Right hindlimb (tissue), 1 donor: ENCODE results near the gene ZNF385D.
"Not testable (repeated sequence)": the region's sequence is repeated elsewhere in the genome, so short reads cannot be mapped to it uniquely, and the experiment has no call there.

Source experiments
- DNase-seq: peaks from one replicate; pipeline ENCODE4 v3.0.0-alpha.2; 2018

ZNF385D gene

GRCh38 chr3:21434310-21434709, 316.7 kb downstream of the ZNF385D start:
- DNase-seq, result no peak

- no peak for DNase-seq
Measured at GRCh38 chr3:21433751-21434150, 317.3 kb downstream of the ZNF385D start.

- no peak for DNase-seq
Measured at GRCh38 chr3:21426920-21427319, 324.1 kb downstream of the ZNF385D start.

GRCh38 chr3:21425715-21426114, 325.3 kb downstream of the ZNF385D start:
- DNase-seq, result no peak

DNA sequence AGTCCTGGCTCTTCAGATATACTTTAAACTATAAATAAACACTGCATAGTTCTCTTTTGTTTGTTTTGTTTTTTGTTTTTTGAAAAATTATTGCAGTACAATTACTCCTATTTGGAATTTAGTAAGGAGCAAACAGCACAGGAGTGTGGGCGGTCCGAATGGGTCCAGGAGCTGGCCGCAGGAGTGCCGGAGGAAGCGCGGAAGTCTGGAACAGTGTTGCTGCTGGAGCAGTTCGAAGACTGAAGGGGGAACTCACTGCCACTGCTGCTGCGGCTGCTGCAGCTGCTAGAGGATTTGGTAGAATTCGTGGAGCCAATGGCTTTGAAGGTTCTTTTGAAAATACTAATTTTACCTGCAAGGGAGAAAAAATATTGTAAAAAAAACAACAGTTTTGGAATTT, 329.9 kb downstream of the ZNF385D start:
- DNase-seq, result no peak

DNA sequence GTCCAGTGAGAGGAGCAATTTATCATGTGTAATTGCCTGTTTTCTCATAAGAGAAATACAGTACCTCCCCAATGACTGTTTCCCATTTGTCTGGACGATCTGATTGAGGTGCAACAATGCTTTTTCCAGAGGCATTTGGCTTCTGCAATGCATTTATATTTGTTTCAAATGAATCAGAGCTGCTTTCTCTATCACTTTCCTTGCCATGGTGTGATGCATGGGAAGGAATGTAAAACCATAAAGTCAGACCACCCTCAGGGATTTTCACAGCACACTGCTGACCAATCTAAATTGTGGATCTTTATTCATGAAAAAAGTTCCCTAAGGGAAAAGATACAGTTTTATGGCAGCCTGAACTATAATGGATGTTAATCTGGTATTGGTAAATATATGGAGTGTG, 333.0 kb downstream of the ZNF385D start:
- DNase-seq, result no peak

- DNase-seq, result no peak
Measured at GRCh38 chr3:21414506-21414905, 336.5 kb downstream of the ZNF385D start.

DNA sequence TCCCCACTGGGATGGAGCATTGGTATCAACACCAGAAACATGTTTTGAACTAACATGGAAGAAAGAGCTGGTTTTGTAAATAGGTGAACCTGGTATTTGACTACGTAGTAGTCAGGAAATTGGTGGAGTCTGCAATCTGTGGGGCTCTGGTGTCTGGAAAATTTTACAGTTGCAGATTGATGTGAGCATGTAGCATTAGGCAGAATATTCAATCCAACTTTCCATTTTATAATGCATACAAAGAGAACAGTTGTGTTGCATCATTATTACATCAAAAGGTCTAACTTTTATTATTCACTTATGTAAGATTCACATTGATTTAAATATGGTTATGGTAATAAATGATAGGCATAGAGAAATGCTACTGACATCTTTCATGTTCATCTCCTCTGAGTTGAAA, 340.0 kb downstream of the ZNF385D start:
- no peak for DNase-seq

DNA sequence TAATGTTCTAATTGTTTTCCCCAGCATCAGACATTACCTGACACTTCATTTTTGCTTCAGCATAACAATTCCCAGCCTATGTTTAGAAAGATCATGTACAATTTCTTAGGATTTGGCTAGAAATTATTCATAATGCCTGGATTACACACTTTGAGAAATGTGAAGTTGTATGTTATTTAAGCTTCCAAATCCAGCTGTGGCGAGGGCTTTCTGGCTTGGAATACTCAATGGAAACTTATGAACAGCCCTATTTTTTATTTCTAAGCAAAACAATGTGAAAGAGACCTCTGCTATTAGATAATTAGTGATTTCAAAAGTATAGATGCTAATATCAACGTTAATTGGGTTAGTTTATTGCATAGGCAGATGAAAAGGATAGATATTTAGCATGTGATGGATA, 341.6 kb downstream of the ZNF385D start:
- DNase-seq, result no peak

GRCh38 chr3:21407743-21408142, 343.3 kb downstream of the ZNF385D start:
- no peak for DNase-seq

GRCh38 chr3:21405671-21406667, 345.0 kb downstream of the ZNF385D start:
- no peak for DNase-seq

- DNase-seq, result no peak
Measured at GRCh38 chr3:21398461-21398860, 352.5 kb downstream of the ZNF385D start.

DNA sequence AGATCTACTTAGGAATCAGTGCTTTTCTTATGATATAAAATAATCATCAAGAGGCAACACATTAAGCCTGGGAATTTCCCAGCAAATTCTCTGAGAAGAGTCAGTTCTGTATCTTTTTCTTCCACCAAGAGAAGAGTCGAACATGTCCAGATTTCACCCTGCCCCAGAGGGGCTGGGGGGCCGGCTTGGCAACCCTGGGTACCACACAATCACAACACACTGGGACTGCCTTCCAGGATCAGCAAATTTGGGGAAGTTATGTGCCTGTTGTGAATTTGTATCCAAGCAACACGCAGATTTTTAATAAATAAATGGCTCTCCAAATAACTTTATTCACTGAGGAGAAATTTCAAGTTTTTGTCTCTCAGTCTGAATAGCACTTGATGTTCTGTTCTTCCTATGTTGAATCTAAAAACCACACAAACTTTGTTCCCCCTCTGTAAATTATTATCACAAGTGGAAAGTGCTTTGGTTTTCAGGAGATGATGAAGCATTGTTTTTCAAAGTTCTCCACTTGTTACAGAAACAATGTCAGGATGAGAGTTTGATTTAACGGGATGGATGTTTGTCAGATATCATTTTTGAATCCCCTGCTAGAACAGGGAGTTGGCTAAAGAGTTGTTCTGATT, 357.2 kb downstream of the ZNF385D start:
- peak; percentile 44 for DNase-seq

DNA sequence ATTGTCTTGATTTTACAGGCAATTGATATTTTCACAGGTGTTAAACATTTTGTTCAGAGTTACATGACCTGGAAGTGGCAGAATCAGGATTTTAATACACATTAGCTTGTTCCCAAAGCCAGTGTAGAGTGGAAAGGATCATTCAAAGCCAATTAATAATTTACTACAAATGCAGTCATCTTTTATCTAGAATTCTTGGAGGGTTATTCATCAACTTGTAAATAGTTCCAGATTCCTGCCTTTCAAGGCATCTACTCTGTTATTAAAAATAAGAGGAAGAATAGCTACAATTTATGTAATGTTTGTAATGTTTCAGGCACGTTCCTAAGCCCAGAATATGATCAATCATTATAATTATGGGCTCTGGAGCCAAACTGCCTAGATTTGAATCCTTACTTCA, 358.5 kb downstream of the ZNF385D start:
- DNase-seq, result no peak

- no peak for DNase-seq
Measured at GRCh38 chr3:21390856-21391255, 360.2 kb downstream of the ZNF385D start.

DNA sequence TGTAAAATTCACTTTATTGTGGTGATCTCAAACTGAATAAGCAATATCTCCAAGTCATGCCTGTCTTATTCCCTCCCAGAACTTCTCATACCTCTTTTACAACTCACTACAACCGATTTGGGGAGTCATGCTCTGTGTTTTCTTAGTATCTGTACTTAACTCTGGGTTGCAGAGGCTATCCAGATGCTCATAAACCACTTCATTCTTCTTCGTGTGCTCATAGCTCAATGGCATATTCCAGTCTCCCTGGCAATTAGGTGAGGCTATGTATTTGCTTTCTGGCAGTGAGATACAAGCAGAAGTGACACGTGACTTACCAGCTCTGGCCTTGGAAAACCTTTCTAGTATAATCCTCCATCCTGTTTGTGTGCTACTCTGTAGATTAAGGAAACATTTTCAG, 360.9 kb downstream of the ZNF385D start:
- no peak for DNase-seq

DNA sequence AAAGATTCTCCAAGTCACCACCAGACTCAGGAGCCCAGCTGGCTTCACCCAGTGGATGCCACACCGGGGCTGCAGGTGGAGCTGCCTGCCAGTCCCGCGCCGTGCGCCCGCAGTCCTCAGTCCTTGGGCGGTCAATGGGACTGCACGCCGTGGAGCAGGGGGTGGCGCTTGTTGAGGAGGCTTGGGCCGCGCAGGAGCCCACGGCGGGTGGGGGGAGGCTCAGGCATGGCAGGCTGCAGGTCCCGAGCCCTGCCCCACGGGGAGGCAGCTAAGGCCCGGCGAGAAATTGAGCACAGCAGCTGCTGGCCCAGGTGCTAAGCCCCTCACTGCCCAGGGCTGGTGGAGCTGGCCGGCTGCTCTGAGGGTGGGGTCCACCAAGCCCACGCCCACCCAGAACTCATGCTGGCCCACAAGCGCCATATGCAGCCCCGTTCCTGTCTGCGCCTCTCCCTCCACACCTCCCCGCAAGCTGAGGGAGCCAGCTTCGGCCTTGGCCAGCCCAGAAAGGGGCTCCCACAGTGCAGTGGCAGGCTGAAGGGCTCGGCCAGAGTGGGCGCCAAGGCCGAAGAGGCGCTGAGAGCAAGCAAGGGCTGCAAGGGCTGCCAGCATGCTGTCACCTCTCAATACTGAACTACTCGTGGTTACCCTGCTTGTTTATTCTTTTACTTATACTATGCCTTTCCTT, 363.7 kb downstream of the ZNF385D start:
- DNase-seq, result not testable (repeated sequence)

DNA sequence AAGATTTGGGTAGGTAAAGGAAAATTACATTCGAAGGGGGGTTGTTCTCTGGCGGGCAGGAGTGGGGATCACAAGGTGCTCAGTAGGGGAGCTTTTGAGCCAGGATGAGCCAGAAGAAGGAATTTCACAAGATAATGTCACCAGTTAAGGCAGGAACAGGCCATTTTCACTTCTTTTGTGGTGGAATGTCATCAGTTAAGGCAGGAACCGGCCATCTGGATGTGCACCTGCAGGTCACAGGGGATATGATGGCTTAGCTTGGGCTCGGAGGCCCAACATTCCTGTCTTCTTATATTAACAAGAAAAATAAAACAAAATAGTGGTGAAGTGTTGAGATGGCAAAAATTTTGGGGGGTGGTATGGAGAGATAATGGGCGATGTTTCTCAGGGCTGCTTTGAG, 373.0 kb downstream of the ZNF385D start:
- not testable (repeated sequence) for DNase-seq

DNA sequence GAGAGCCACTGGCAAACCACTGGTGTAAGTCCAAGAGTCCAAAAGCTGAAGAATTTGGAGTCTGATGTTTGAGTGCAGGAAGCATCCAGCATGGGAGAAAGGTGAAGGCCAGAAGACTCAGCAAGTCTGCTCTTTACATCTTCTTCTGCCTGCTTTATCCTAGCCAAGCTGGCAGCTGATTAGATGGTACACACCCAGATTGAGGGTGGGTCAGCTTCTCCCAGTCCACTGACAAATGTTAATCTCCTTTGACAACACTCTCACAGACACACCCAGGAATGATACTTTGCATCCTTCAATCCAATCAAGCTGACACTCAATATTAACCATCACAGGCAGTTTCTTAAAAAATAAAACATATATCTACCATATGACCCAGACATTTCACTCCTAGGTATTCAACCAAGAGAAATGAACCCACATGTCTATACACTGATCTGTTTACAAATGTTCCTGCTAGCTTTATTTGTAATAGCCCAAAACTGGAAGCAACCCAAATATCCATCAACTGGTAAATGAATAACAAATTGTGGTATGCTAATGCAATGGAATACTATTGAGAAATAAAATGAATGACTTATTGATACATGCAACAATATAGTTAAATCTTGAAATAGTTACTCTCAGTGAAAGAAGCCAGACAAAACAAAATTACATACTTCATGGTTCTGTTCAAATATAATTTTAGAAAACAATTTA, 373.8 kb downstream of the ZNF385D start:
- DNase-seq, result no peak

DNA sequence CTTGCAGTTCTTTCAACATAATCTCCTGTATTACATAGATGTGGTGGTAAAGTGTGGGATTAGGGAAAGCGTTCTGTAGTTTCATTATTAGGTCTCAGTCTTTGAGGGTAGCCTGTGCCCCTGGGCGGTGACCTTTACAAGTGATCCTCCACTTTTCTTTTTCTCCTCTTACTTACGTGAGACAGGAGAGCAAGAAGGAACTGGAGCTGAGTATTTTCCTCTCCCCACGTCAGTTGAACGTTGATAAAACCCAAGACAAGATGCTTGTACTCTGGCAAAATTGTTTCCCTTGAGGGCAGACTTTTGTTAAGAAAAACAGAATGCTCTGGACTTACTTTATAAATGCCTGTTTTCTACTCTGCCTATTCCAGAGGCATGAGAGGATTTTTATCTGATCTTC, 378.7 kb downstream of the ZNF385D start:
- no peak for DNase-seq
